Left ventricle myocardium inferior (tissue), 1 donor: ENCODE results near the gene APLP2. TPM values are rescaled to one million over a fixed set of nuclear protein-coding genes. Genes with fewer than 3 reads are reported as not detected.
"Not testable (repeated sequence)": the region's sequence is repeated elsewhere in the genome, so short reads cannot be mapped to it uniquely, and the experiment has no call there.

Experiments
- DNase-seq: peaks from one replicate; pipeline ENCODE4 v3.0.0-alpha.2; 2020
- H3K27ac ChIP-seq: fragments of 200-600 bp; replicated peaks from 2 replicates; pipeline ENCODE4 v1.8.0; 2021
- H3K27me3 ChIP-seq: fragments of 200-600 bp; 2 replicates; pipeline ENCODE4 v1.8.0; 2021; ENCODE audit warnings: low read depth
- H3K36me3 ChIP-seq: fragments of 200-600 bp; 2 replicates; pipeline ENCODE4 v1.8.0; 2021
- H3K4me1 ChIP-seq: fragments of 200-600 bp; 2 replicates; pipeline ENCODE4 v1.8.0; 2021
- H3K4me3 ChIP-seq: fragments of 200-600 bp; 2 replicates; pipeline ENCODE4 v1.8.0; 2021; ENCODE audit warnings: mild to moderate bottlenecking, moderate library complexity
- H3K9me3 ChIP-seq: fragments of 200-600 bp; replicated peaks from 2 replicates; pipeline ENCODE4 v1.8.0; 2021
- intact Hi-C: fragments of 100-400 bp; cut with micrococcal nuclease; formaldehyde crosslinking; loops from one replicate; pipeline ENCODE4 v1.11.0; 2022
- total RNA-seq: library from RNA; stranded (reverse); fragmentation: NEBNext Ultra II Directional; extraction: Animal tissue kit (Norgen Biotek cat#: 25700); gene quantifications from one replicate; pipeline ENCODE4 v1.2.1, GENCODE V29; 2021
- TF ChIP-seq, protein P1 (sequence below): fragments of 200-600 bp; IDR thresholded peaks from 2 replicates; pipeline ENCODE4 v1.8.0; 2021; ENCODE audit warnings: antibody characterized with exemption, mild to moderate bottlenecking, borderline replicate concordance
- donor health status: DM: no; HTN: yes; CAD: no; lungs with severe emphysema.

Gene APLP2
- total RNA-seq, 1 donor from 2014 or later: 325 TPM

GRCh38 chr11:130106381-130106780 is 36.7 kb downstream of the APLP2 start:
- no peak for DNase-seq
- TF ChIP-seq, protein P1, sequence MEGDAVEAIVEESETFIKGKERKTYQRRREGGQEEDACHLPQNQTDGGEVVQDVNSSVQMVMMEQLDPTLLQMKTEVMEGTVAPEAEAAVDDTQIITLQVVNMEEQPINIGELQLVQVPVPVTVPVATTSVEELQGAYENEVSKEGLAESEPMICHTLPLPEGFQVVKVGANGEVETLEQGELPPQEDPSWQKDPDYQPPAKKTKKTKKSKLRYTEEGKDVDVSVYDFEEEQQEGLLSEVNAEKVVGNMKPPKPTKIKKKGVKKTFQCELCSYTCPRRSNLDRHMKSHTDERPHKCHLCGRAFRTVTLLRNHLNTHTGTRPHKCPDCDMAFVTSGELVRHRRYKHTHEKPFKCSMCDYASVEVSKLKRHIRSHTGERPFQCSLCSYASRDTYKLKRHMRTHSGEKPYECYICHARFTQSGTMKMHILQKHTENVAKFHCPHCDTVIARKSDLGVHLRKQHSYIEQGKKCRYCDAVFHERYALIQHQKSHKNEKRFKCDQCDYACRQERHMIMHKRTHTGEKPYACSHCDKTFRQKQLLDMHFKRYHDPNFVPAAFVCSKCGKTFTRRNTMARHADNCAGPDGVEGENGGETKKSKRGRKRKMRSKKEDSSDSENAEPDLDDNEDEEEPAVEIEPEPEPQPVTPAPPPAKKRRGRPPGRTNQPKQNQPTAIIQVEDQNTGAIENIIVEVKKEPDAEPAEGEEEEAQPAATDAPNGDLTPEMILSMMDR: no peak
- no peaks in the 10 kb centered on the region for H3K27me3 ChIP-seq
- H3K36me3 ChIP-seq: peaks cover 18% of the 10 kb centered on the region
- H3K4me3 ChIP-seq: no peak overlapping the region
- intact Hi-C loops: no loop called here
- peaks cover 34% of the 10 kb centered on the region for H3K4me1 ChIP-seq
- H3K27ac ChIP-seq: no peak overlapping the region
- no peaks in the 10 kb centered on the region for H3K9me3 ChIP-seq

DNA sequence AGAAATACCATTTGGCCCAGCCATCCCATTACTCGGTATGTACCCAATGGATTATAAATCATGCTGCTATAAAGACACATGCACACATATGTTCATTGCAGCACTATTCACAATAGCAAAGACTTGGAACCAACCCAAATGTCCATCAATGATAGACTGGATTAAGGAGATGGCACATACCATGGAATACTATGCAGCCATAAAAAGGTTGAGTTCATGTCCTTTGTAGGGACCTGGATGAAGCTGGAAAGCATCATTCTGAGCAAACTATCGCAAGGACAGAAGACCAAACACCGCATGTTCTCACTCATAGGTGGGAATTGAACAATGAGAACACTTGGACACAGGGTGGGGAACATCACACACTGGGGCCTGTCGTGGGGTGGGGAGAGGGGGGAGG is 39.0 kb downstream of the APLP2 start:
- H3K4me1 ChIP-seq: peaks cover 12% of the 10 kb centered on the region
- H3K27ac ChIP-seq, H3K9me3 ChIP-seq, intact Hi-C loops, H3K27me3 ChIP-seq, DNase-seq, H3K4me3 ChIP-seq: not testable (repeated sequence)
- peaks cover 28% of the 10 kb centered on the region for H3K36me3 ChIP-seq

DNA sequence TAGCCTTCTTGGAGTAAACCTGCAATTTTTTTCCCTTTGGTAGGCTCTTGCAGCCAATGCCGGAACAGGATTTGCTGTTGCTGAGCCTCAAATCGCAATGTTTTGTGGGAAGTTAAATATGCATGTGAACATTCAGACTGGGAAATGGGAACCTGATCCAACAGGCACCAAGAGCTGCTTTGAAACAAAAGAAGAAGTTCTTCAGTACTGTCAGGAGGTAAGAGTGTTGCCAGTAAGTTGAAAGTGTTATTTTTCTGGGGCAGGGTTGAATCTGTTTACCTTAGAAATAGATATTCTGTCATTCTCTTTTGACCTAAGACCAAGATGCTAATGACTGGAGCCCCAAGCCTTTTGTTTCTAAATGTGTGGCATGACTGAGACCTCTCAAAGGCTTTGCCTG is 39.7 kb downstream of the APLP2 start:
- Histone ChIP-seq H3K9me3 (no peaks in the 10 kb centered on the region), H3K27ac (no peak overlapping the region), H3K36me3 (peaks cover 28% of the 10 kb centered on the region), H3K4me3 (no peak overlapping the region), H3K4me1 (peaks cover 9% of the 10 kb centered on the region), H3K27me3 (no peaks in the 10 kb centered on the region)
- TF ChIP-seq, protein P1: no peak
- intact Hi-C loops: no loop called here
- DNase-seq: no peak

DNA sequence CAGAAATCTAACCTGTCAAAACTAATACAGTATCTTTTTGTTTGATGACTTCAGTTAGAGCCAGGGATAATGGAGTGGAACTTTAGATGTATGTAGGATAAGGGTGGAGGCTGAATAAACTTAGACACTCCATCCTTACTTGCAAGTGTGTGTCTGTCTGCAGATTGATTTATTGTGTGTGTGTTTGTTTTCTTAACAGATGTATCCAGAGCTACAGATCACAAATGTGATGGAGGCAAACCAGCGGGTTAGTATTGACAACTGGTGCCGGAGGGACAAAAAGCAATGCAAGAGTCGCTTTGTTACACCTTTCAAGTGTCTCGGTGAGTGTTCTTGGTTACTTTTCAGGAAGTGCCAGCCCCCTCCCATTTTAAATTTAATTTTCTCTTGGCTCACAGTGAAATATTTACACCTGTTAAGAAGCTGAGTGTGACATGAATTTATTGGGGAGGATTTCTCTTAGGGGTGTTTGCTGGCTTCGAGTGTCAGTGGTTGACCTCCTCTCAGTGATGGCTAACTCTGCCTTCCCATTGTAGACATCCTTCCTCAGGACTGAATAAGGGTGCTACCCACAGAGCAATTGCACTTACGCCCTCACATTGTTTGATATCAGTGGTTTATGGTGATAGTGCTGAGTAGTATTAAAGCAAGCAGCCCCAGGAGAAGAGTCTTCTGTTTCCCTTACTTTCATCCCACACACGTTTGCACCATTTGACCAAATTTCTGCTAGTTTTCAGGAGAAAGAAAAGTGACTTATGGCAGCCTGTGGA is 40.8 kb downstream of the APLP2 start:
- TF ChIP-seq, protein P1: no peak
- intact Hi-C loops: no loop called here
- Histone ChIP-seq H3K27ac (no peak overlapping the region), H3K9me3 (no peaks in the 10 kb centered on the region), H3K36me3 (peaks cover 28% of the 10 kb centered on the region), H3K27me3 (no peaks in the 10 kb centered on the region), H3K4me3 (no peak overlapping the region), H3K4me1 (peaks cover 19% of the 10 kb centered on the region)
- no peak for DNase-seq

GRCh38 chr11:130112071-130112830 is 42.6 kb downstream of the APLP2 start:
- intact Hi-C loops: no loop called here
- TF ChIP-seq, protein P1: no peak
- H3K9me3 ChIP-seq: no peaks in the 10 kb centered on the region
- H3K4me1 ChIP-seq: peaks cover 19% of the 10 kb centered on the region
- no peak overlapping the region for H3K27ac ChIP-seq
- no peak for DNase-seq
- no peaks in the 10 kb centered on the region for H3K27me3 ChIP-seq
- H3K36me3 ChIP-seq: peaks cover 28% of the 10 kb centered on the region
- H3K4me3 ChIP-seq: no peak overlapping the region

DNA sequence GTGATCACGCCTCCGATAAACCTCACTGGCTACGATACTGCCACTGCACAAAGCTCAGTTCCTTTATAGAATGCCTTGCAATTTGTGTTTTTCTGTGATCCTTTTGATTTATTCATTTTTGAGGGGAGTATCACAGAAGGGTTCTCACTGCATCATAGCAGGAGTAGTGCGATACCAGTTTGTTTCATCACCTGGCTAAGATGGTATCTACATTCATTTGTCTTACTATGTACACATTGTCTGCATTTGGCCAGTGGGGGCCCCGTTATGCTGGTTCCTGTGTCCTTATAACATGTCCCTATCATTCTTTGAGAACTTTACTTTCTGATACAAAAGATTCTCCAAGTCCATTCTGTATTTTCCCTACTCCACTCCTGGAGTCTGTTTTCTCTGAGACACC is 44.6 kb downstream of the APLP2 start:
- peaks cover 31% of the 10 kb centered on the region for H3K4me1 ChIP-seq
- intact Hi-C loops: no loop called here
- no peak overlapping the region for H3K27ac ChIP-seq
- TF ChIP-seq, protein P1: no peak
- no peak for DNase-seq
- peaks cover 28% of the 10 kb centered on the region for H3K36me3 ChIP-seq
- H3K27me3 ChIP-seq: no peaks in the 10 kb centered on the region
- H3K4me3 ChIP-seq: no peak overlapping the region
- H3K9me3 ChIP-seq: no peaks in the 10 kb centered on the region
